Central memory CD8-positive, alpha-beta T cell (primary cell): ENCODE results near the gene METTL1.

ENCODE experiments used
- ATAC-seq: fragments of 150-1000 bp; cut with Tn5 transposase; replicated peaks from 2 replicates; pipeline ENCODE4 v1.10.0; 2022; ENCODE audit warnings: mild to moderate bottlenecking, moderate FRiP score, moderate number of reproducible peaks; ENCODE audit not compliant: poor library complexity, severe bottlenecking; ENCODE audit errors: extremely low read depth
- DNase-seq, 2 donors: peaks; one replicate each; pipeline ENCODE4 v3.0.0; 2021; ENCODE audit warnings: low spot score in 2 of 2
- H3K27ac Mint-ChIP-seq: one replicate; pipeline ENCODE4 v1.8.0; 2022; ENCODE audit warnings: low read depth, mild to moderate bottlenecking, moderate library complexity, mixed read lengths
- H3K27me3 Mint-ChIP-seq: one replicate; pipeline ENCODE4 v1.8.0; 2022; ENCODE audit warnings: mixed read lengths
- H3K36me3 Mint-ChIP-seq: one replicate; pipeline ENCODE4 v1.8.0; 2022; ENCODE audit warnings: mild to moderate bottlenecking, moderate library complexity, mixed read lengths; ENCODE audit not compliant: insufficient read depth
- H3K4me1 Mint-ChIP-seq: one replicate; pipeline ENCODE4 v1.8.0; 2022; ENCODE audit warnings: mixed read lengths
- H3K4me3 Mint-ChIP-seq: one replicate; pipeline ENCODE4 v1.8.0; 2022; ENCODE audit warnings: mild to moderate bottlenecking, moderate library complexity, mixed read lengths
- H3K9me3 Mint-ChIP-seq: one replicate; pipeline ENCODE4 v1.8.0; 2022; ENCODE audit warnings: mixed read lengths

METTL1 gene

GRCh38 chr12:57734591-57734990, 37.3 kb downstream of the METTL1 start:
- no peaks in the 10 kb centered on the region for H3K9me3 Mint-ChIP-seq
- no peak overlapping the region for H3K4me3 Mint-ChIP-seq
- DNase-seq (no peak), ATAC-seq (no peak)
- no peaks in the 10 kb centered on the region for H3K27me3 Mint-ChIP-seq
- peak overlapping the region; percentile 42 for H3K27ac Mint-ChIP-seq
- H3K4me1 Mint-ChIP-seq, result peaks cover 39% of the 10 kb centered on the region
- H3K36me3 Mint-ChIP-seq, result peaks cover 45% of the 10 kb centered on the region

- no peak for ATAC-seq
- no peaks in the 10 kb centered on the region for H3K27me3 Mint-ChIP-seq
- no peak for DNase-seq
- no peaks in the 10 kb centered on the region for H3K9me3 Mint-ChIP-seq
- H3K36me3 Mint-ChIP-seq, result peaks cover 46% of the 10 kb centered on the region
- H3K27ac Mint-ChIP-seq, result no peak overlapping the region
- H3K4me1 Mint-ChIP-seq, result peaks cover 32% of the 10 kb centered on the region
- no peak overlapping the region for H3K4me3 Mint-ChIP-seq
Measured at GRCh38 chr12:57733928-57734327, 38.0 kb downstream of the METTL1 start.

DNA sequence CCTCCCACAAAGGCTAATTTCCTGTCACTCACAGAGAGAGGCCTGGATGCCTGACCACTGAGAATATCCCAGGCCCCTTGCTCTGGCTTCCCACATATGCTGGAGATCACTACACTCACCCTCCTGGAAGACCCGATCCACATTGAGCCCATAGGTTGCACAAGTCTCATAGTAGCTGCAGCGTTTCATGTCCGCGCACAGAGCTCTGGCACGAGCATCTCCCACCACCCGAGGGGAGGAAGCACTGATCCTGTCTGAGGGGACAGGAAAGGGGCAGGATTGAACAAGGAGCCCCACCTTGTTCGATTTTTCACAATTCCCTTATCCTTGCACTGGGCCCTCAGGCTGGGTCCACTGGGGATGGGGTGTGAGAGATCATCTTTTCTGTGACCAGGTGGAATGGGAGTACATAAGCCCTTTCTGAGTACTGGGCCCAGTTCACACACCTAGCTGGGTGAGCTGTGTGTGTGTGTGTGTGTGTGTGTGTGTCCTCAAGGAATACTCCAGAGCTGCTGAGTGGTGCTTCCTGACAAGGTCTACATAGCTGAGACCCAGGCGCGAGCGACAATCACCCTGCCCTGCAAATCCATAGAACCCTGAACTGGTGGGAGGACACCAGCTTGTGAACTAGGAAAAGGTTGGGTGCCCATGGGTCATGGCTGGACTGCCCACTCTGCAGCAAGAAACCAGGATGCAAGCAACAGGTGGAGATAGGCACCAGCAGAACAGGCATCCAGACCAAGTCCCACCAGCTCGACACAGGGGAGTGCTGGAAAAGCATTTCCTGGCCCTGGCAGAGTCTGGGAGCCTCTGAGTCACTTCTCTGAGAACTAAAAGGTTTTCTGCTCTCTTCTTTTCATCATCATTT, 38.9 kb downstream of the METTL1 start:
- no peaks in the 10 kb centered on the region for H3K27me3 Mint-ChIP-seq
- no peak for ATAC-seq
- H3K4me1 Mint-ChIP-seq, result peaks cover 38% of the 10 kb centered on the region
- no peak for DNase-seq
- peak overlapping the region; percentile 14 for H3K27ac Mint-ChIP-seq
- no peaks in the 10 kb centered on the region for H3K9me3 Mint-ChIP-seq
- H3K4me3 Mint-ChIP-seq, result no peak overlapping the region
- peaks cover 52% of the 10 kb centered on the region for H3K36me3 Mint-ChIP-seq

GRCh38 chr12:57732270-57732669, 39.6 kb downstream of the METTL1 start:
- Mint-ChIP-seq H3K27me3 (no peaks in the 10 kb centered on the region), H3K4me1 (peaks cover 41% of the 10 kb centered on the region), H3K4me3 (no peak overlapping the region), H3K36me3 (peaks cover 56% of the 10 kb centered on the region), H3K9me3 (no peaks in the 10 kb centered on the region), H3K27ac (peak overlapping the region; percentile 14)
- DNase-seq, result no peak
- no peak for ATAC-seq

GRCh38 chr12:57731411-57732080, 40.4 kb downstream of the METTL1 start:
- Mint-ChIP-seq H3K4me1 (peaks cover 35% of the 10 kb centered on the region), H3K36me3 (peaks cover 58% of the 10 kb centered on the region), H3K27ac (no peak overlapping the region)

GRCh38 chr12:57730336-57731067, 41.4 kb downstream of the METTL1 start:
- Mint-ChIP-seq H3K4me3 (no peak overlapping the region), H3K36me3 (peaks cover 61% of the 10 kb centered on the region), H3K4me1 (peaks cover 29% of the 10 kb centered on the region), H3K9me3 (no peaks in the 10 kb centered on the region), H3K27me3 (no peaks in the 10 kb centered on the region), H3K27ac (peak overlapping the region; percentile 22)
- no peak for DNase-seq
- ATAC-seq, result no peak

More at GRCh38 chr12:57731411-57732080, 40.4 kb downstream of the METTL1 start:
- H3K4me3 Mint-ChIP-seq, result no peak overlapping the region
- ATAC-seq (no peak), DNase-seq (no peak)
- H3K27me3 Mint-ChIP-seq, result no peaks in the 10 kb centered on the region
- no peaks in the 10 kb centered on the region for H3K9me3 Mint-ChIP-seq

DNA sequence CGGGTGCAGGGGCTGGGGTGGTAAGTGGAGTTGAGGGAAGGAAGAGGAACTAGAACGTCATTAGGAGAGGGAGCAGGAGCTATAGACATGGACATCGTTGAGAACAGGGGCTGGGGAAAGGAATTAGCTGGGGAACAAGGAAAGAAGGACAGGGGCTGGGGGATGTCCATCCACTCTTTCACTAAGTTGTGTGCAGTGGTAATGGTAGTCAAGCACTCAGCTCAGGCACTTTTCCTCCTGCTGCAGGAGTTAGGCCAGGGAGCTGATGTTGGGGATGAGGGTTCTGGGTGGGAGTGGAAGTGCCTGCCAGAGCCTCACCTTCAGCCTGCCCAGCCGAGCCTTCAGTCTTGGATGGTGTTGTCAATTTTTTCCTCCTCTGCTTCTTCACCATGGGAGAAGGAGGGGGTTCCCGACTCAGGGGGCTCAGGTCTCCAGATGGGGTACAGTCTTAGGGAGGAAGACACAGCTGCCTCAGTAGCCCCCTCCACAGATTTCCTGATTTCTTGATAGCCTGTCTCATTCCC, 42.5 kb downstream of the METTL1 start:
- Mint-ChIP-seq H3K27me3 (no peaks in the 10 kb centered on the region), H3K4me3 (no peak overlapping the region), H3K4me1 (peaks cover 27% of the 10 kb centered on the region), H3K36me3 (peaks cover 69% of the 10 kb centered on the region), H3K9me3 (no peaks in the 10 kb centered on the region), H3K27ac (peak overlapping the region; percentile 58)
- DNase-seq (no peak), ATAC-seq (no peak)

DNA sequence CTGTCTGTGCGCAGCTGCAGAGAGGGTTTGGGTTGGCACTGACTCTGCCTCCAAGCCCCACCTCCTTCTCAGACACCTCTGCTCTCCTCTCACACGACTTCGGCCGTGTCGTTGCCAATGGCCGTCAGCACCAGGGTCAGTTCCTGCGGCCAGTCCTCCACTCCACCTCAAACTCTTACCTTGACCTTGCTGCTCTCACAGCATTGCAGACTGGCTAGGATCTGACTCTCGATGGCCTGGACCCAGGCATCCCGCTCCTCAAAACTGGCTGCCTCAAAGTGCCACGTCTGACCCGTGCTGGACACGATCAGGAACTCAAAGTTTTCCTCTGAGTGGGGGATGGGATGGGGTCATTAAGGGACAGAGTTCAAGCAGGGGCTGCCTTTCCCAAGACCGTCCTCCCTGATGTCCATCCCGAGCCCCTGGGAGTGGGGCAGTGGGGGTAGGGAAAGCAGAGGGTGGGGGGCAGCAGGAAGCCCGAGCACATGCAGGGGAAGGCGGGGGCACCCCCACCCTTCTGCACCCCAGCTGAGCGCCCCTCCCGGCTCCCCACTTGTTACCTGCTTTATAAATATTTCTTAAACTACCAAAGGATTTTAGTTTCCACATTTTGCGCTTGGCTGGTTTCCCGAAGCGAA, 44.0 kb downstream of the METTL1 start:
- H3K9me3 Mint-ChIP-seq, result no peaks in the 10 kb centered on the region
- peak overlapping the region; percentile 58 for H3K27ac Mint-ChIP-seq
- peaks cover 35% of the 10 kb centered on the region for H3K4me1 Mint-ChIP-seq
- DNase-seq (no peak), ATAC-seq (no peak)
- no peak overlapping the region for H3K4me3 Mint-ChIP-seq
- H3K27me3 Mint-ChIP-seq, result no peaks in the 10 kb centered on the region
- H3K36me3 Mint-ChIP-seq, result peaks cover 60% of the 10 kb centered on the region

GRCh38 chr12:57726884-57727757, 44.8 kb downstream of the METTL1 start:
- Mint-ChIP-seq H3K36me3 (peaks cover 54% of the 10 kb centered on the region), H3K4me1 (peaks cover 32% of the 10 kb centered on the region), H3K27me3 (no peaks in the 10 kb centered on the region), H3K4me3 (no peak overlapping the region), H3K9me3 (no peaks in the 10 kb centered on the region), H3K27ac (peak overlapping the region; percentile 58)
- ATAC-seq (no peak), DNase-seq (no peak)

DNA sequence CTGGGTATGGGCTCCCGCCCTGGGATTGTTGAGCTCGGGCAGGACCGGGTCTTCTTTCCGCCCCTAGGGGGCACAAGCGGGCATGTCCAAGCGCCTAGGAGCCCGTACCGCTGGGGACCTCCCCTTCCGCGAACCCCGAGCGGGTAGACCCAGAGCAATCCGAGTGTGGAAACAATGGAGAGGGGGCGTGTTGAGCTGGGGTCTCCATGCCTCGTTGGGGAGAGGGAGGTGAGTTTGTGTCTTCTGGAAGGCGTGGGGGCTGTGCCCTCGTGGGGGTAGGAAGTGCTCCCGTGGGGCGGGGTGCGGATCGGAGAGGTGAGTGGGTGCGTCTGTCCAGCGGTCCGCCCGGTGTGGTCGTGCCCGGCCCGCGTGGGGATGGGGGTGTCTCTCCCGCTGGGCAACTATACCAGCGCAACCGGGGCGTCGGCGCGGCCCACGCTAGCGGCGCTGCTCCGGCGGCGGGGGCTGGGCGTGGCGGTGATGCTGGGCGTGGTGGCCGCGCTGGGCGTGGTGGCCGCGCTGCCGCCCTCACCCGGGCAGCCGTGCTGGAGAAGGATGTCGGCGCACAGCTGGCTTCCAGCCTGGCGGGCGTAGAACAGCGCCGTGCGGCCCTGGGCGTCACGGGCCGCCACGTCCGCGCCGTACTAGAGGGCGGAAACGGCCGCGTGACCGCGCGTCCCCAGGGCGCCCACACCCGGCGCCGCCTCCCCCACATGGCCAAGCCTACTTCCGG, 45.6 kb downstream of the METTL1 start:
- H3K9me3 Mint-ChIP-seq, result no peaks in the 10 kb centered on the region
- H3K4me1 Mint-ChIP-seq, result peaks cover 39% of the 10 kb centered on the region
- H3K27me3 Mint-ChIP-seq, result no peaks in the 10 kb centered on the region
- no peak overlapping the region for H3K4me3 Mint-ChIP-seq
- H3K36me3 Mint-ChIP-seq, result peaks cover 51% of the 10 kb centered on the region
- ATAC-seq, result no peak
- DNase-seq, result no peak
- no peak overlapping the region for H3K27ac Mint-ChIP-seq

GRCh38 chr12:57725851-57726150, 46.1 kb downstream of the METTL1 start:
- no peak for ATAC-seq
- Mint-ChIP-seq H3K36me3 (peaks cover 50% of the 10 kb centered on the region), H3K27ac (no peak overlapping the region)

More at GRCh38 chr12:57725851-57726150, 46.1 kb downstream of the METTL1 start:
- Mint-ChIP-seq H3K4me1 (peaks cover 39% of the 10 kb centered on the region), H3K9me3 (no peaks in the 10 kb centered on the region), H3K27me3 (no peaks in the 10 kb centered on the region), H3K4me3 (no peak overlapping the region)
- no peak for DNase-seq
